GM21390 (cell line): Measurements from ENCODE around the gene TMEM132D.

Experiments used
- ATAC-seq: cut with Tn5 transposase; IDR thresholded peaks from one replicate; pipeline ENCODE4 v1.9.1; 2021; ENCODE audit not compliant: unreplicated experiment

TMEM132D gene

GRCh38 chr12:129379076-129379804, 524.6 kb downstream of the TMEM132D start:
- ATAC-seq = no peak

GRCh38 chr12:129378496-129378895, 525.3 kb downstream of the TMEM132D start:
- ATAC-seq = no peak

GRCh38 chr12:129373746-129374145, 530.1 kb downstream of the TMEM132D start:
- no peak for ATAC-seq

DNA sequence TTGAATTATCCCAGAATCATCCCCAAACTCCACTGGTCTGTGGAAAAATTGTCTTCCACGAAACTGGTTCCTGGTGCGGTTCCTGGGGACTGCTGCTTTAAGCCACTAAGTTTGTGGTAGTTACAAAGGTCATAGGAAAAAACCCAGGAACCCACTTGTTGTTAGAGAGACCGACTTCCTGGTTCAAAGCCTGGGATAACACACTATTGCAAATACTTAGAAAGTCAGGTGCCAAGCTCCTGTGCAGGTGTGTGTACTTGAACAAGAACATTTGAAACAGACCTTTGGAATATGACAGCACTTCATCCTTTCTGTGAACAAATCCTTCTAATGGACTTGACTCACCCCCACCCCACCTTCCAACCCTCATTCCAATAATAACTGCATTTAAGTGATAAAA, 530.9 kb downstream of the TMEM132D start:
- ATAC-seq = no peak

DNA sequence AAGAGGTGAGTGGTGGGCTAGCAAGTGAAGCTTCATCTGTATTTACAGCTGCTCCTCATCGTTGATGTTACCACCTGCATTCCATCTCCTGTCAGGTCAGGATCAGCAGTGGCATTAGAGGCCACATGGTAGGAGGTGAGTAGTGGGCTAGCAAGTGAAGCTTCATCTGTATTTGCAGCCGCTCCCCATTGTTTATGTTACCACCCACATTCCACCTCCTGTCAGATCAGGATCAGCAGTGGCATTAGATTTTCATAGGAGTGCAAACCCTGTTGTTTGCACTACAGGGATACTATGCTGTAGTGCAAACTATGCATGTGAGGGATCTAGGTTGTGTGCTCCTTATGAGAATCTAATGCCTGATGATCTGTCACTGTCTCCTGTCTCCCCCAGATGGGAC, 531.5 kb downstream of the TMEM132D start:
- ATAC-seq = no peak

GRCh38 chr12:129371268-129371667, 532.6 kb downstream of the TMEM132D start:
- no peak for ATAC-seq

DNA sequence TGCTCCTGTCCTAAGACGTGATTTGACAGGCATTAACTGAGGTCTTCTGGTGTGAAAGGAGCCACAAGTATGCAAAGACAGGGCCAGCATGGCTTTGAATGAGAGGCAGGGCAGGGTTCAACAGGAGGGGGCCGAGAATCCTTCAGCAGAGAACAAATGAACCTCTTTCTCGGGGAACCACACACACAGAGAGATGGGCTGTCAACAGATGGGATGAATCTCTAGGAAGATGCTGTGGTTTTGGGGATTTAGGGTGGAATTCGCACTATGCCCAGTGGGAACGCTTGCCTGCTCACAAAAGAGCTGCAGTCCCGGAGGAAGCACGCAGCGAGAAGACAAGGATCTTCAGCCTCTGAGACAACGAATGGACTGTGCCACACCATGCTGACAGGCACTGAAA, 537.2 kb downstream of the TMEM132D start:
- no peak for ATAC-seq

DNA sequence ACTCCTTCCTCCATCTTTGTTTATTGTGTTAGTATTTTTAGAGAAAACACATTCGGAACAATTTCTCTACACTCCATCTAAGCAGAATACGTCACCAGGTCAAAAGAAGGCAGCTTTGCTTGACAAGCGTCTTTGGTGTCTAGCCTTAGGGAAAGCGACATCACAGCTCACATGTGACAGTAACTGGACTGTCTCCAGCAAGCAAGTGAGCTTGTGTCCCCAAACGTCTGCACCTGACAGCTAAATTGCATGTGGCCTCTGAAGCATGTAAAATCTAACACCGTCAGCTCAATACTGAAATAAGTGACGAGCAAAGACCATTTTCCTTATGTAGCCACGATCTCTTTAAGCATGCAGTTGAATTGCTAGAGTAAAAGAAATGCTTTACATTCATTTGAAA, 540.8 kb downstream of the TMEM132D start:
- no peak for ATAC-seq

DNA sequence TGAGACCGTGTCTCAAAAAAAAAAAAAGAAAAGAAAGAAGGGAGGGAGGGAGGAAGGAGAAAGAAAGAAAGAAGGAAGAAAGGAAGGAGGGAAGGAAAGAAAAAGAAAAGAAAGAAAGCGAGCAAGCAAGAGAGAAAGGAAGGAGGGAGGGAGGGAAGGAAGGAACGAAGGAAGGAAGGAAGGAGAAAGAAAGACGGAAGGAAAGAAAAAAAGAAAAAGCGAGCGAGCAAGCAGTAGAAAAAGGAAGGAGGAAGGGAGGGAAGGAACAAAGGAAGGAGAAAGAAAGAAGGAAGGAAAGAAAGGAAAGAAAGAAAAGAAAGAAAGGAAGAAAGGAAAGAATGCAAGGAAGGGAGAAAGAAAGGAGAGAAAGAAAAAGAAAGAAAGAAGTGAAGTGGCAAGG, 546.6 kb downstream of the TMEM132D start:
- no peak for ATAC-seq

- ATAC-seq = no peak
Observed at GRCh38 chr12:129351481-129351880, 552.3 kb downstream of the TMEM132D start.

DNA sequence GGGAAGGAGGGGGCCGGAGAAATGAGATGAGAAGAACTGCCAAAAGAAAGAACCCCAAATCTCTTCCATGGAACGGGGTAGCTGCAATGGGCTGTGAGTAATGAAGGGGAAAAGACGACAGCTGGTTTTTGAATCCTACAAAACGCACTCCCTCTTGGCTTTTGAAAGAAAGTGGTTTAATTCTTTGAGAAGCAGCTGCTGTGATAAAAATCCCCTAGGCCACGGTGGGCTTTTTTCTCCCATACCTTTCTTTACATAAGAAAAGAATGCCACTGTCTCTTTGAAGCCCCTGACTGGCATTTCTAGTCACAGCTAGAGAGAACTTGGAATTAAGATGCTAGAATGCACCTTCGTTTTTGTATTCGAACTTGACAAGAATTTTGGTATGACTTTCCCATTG, 564.5 kb downstream of the TMEM132D start:
- no peak for ATAC-seq

DNA sequence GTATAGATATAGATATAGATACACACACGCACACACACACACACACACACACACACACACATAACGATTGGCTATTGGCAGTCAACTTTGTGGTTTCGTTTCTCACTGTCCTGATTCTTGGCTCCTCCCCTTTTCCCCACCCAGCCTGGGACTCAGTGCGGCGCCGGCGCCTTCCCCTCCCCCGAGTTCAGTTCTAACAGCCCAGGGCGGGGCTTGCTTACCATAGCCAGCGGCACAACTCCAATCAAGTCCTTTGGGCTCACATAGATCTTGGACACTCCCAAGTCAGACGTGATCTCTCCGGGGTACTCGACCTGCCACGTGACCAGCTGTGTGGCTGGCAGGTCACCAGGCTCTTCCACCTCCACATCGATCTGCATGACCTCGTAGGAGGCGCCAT, 566.4 kb downstream of the TMEM132D start:
- ATAC-seq = no peak

- no peak for ATAC-seq
Observed at GRCh38 chr12:129335773-129336172, 568.1 kb downstream of the TMEM132D start.

DNA sequence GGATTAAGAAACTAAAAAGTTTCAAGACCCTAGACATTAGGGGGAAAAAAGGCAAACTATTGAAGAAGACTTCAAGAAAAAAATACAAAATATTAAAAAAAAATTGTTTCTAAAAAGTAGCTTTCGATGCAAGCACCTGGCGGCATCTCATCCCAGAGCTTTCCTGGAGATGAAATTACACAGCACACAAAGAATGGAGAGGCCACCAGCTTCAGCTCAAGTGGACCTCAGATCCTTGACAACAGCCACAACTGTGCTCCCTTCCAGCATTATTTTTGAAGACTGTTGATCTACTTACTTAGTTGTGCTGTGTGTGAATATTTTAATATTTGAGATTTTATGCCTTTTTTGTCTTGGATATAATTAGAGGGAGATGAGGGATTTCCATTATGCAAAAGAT, 571.5 kb downstream of the TMEM132D start:
- no peak for ATAC-seq

- ATAC-seq = no peak
Observed at GRCh38 chr12:129331356-129332085, 572.3 kb downstream of the TMEM132D start.

DNA sequence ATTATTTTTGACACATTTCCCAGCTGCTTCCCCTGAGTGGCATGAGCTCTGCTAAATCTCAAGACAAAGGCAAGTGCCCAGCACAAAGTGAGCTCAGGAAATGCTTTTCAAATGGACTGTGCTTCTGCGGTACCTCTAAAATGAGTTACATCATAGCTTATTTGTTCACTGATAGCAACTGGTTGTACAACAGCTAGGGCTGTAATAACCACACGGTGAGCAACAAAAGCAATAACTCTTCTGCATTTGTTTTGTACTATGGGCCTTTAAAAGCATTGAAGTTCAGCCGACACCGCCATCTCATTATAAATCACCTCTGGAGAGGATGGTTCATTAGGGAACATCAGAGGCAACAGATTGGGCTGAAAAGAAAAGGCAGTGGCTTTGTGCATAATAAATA, 575.6 kb downstream of the TMEM132D start:
- no peak for ATAC-seq

GRCh38 chr12:129325566-129325965, 578.3 kb downstream of the TMEM132D start:
- no peak for ATAC-seq

DNA sequence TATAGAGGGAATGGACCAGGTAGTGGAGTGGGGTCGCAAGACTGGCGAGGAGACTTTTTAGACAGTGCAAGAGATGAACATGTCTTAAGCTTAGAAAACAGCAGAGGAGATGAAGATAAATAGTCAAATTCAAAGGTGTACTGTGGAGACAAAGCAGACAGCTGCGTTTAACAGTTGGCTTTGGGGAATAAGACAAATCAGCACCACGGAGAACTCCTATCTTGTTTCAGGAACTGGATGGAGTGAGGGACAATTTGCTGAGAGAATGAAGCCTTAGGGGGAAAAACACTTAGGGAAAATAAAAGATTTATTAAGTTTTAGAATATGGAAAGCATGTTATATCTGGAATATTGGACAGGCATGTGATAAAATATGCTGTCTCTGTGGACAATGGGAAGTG, 591.8 kb downstream of the TMEM132D start:
- ATAC-seq = no peak

DNA sequence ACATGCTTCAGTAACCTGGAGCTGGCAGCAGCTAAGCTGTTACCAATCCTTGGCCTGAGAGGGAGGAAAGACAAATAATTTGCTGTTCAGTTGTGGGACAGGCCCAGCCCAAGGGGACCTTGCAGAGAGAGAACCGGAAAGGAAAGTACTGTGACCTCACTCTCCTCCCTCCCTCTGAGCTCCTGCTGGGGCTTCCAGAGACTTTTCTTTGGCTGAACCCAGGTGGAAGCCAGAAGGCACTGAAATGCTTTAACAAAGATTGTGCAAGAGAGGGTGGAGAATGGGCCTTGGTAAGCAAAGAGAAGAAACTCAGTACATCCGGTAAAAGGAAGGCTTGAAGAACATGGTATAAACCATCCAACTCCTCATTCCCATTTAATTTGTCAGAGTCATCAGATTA, 593.5 kb downstream of the TMEM132D start:
- ATAC-seq = no peak

- no peak for ATAC-seq
Observed at GRCh38 chr12:129305851-129306250, 598.0 kb downstream of the TMEM132D start.

GRCh38 chr12:129304529-129304928, 599.3 kb downstream of the TMEM132D start:
- no peak for ATAC-seq

GRCh38 chr12:129300011-129300410, 603.8 kb downstream of the TMEM132D start:
- no peak for ATAC-seq

GRCh38 chr12:129298921-129299320, 604.9 kb downstream of the TMEM132D start:
- no peak for ATAC-seq
